Breast epithelium (tissue), 4 donors: ENCODE data around the gene MACROD2. TPM values are rescaled to one million over a fixed set of nuclear protein-coding genes. Genes with fewer than 3 reads are reported as not detected.

Source experiments
- DNase-seq, 2 donors: peaks; one replicate each; pipeline ENCODE4 v3.0.0-alpha.2; 2019; ENCODE audit warnings: low spot score in 2 of 2
- H3K27ac ChIP-seq, 2 donors: fragments of 200-600 bp; sonication (generic) in 1 of 2; one replicate each; pipeline ENCODE4 v1.5.1; 2016 to 2019; ENCODE audit warnings: mild to moderate bottlenecking in 1 of 2
- H3K27me3 ChIP-seq, 2 donors: fragments of 200-600 bp; sonication (generic) in 1 of 2; one replicate each; pipeline versions ENCODE4 v1.5.1 to v1.6.0; 2017 to 2019; ENCODE audit warnings: control low read depth in 1 of 2, mild to moderate bottlenecking in 1 of 2
- H3K36me3 ChIP-seq: fragments of 200-600 bp; one replicate; pipeline ENCODE4 v1.5.1; 2019
- H3K4me1 ChIP-seq, 2 donors: fragments of 200-600 bp; sonication (generic); one replicate each; pipeline ENCODE4 v1.5.1; 2016 to 2019; ENCODE audit warnings: control low read depth in 1 of 2
- H3K4me3 ChIP-seq, 3 donors: fragments of 200-600 bp; sonication (generic); 1 replicate in 2 of 3; 2 replicates in 1 of 3; pipeline ENCODE4 v1.5.1; 2016 to 2019; ENCODE audit warnings: mild to moderate bottlenecking in 3 of 3, moderate library complexity in 2 of 3
- H3K9me3 ChIP-seq, 2 donors: fragments of 200-600 bp; sonication (generic) in 1 of 2; one replicate each; pipeline ENCODE4 v1.5.1; 2016 to 2019; ENCODE audit warnings: control low read depth in 1 of 2
- CTCF ChIP-seq, 3 donors: fragments of 450-650 bp; IDR thresholded peaks; one replicate each; pipeline ENCODE4 v1.5.1; 2016 to 2017; ENCODE audit warnings: antibody characterized with exemption in 3 of 3, mild to moderate bottlenecking in 3 of 3, moderate library complexity in 3 of 3
- POLR2A ChIP-seq: fragments of 450-650 bp; IDR thresholded peaks from one replicate; pipeline ENCODE4 v1.6.1; 2016; ENCODE audit warnings: antibody characterized with exemption, mild to moderate bottlenecking, moderate library complexity
- POLR2AphosphoS5 ChIP-seq, 3 donors: sonication (generic); formaldehyde crosslinking; IDR thresholded peaks; one replicate each; pipeline ENCODE4 v1.6.1; 2017; ENCODE audit warnings: antibody characterized with exemption in 3 of 3
- intact Hi-C: fragments of 100-400 bp; cut with DNase I; formaldehyde crosslinking; loops from one replicate; pipeline ENCODE4 v1.15.1; 2023; ENCODE audit warnings: low total_unique reads
- total RNA-seq, 3 donors: library from RNA; depleted of rRNA; stranded (reverse); fragments of >200 nt; gene quantifications; one replicate each; pipeline ENCODE4 v1.1.0, GENCODE V29; 2016

MACROD2 gene
- 10 to 100 TPM in 1 of 3 donors, 1 to 10 TPM in 2; 6.7 to 26.8 (median 8.8) TPM for total RNA-seq

- Histone ChIP-seq H3K27me3 (no peaks in the 10 kb centered on the region), H3K4me3 (peak within 1 kb of the TSS; percentile 65 to 83 (median 79)), H3K36me3 (no peaks in the 10 kb centered on the region), H3K27ac (peak within 1 kb of the TSS; percentile 72 to 80), H3K9me3 (peaks cover 6 to 33% of the 10 kb centered on the region in 2 donors), H3K4me1 (no peaks in the 10 kb centered on the region)
- DNase-seq = peak; percentile 90 to 94
- TF ChIP-seq CTCF (IDR thresholded peaks at IDR 0.05) (peak in 1 of 3 donors; percentile 10), POLR2AphosphoS5 (IDR thresholded peaks at IDR 0.05) (peak in 2 of 3 donors; percentile 16 to 37), POLR2A (no peak)
- intact Hi-C loops = no loop called here
These were observed at the start of gene MACROD2 for GRCh38 chr20:13995086-13995665. TSS of gene MACROD2 (plus strand) at chr20:13995516.

- intact Hi-C loops = no loop called here
- Histone ChIP-seq H3K36me3 (no peaks in the 10 kb centered on the region), H3K27me3 (no peaks in the 10 kb centered on the region), H3K9me3 (no peaks in the 10 kb centered on the region), H3K4me1 (no peaks in the 10 kb centered on the region), H3K4me3 (no peak overlapping the region), H3K27ac (no peak overlapping the region)
- TF ChIP-seq CTCF (IDR thresholded peaks at IDR 0.05) (no peak), POLR2A (no peak), POLR2AphosphoS5 (IDR thresholded peaks at IDR 0.05) (no peak)
- DNase-seq = no peak
These were observed 47.6 kb upstream of the MACROD2 start for GRCh38 chr20:13947719-13948118.

GRCh38 chr20:13953227-13953626 is 42.1 kb upstream of the MACROD2 start:
- Histone ChIP-seq H3K9me3 (no peaks in the 10 kb centered on the region), H3K27ac (no peak overlapping the region), H3K4me3 (no peak overlapping the region), H3K4me1 (no peaks in the 10 kb centered on the region), H3K36me3 (no peaks in the 10 kb centered on the region), H3K27me3 (no peaks in the 10 kb centered on the region)
- TF ChIP-seq POLR2A (no peak), POLR2AphosphoS5 (IDR thresholded peaks at IDR 0.05) (no peak), CTCF (IDR thresholded peaks at IDR 0.05) (no peak)
- intact Hi-C loops = no loop called here
- DNase-seq = no peak

- TF ChIP-seq POLR2AphosphoS5 (IDR thresholded peaks at IDR 0.05) (no peak), POLR2A (no peak), CTCF (IDR thresholded peaks at IDR 0.05) (no peak)
- Histone ChIP-seq H3K27me3 (no peaks in the 10 kb centered on the region), H3K27ac (no peak overlapping the region), H3K36me3 (no peaks in the 10 kb centered on the region), H3K9me3 (no peaks in the 10 kb centered on the region), H3K4me1 (no peaks in the 10 kb centered on the region), H3K4me3 (no peak overlapping the region)
- intact Hi-C loops = no loop called here
- no peak for DNase-seq
These were observed 35.2 kb upstream of the MACROD2 start for GRCh38 chr20:13960119-13960518.

GRCh38 chr20:13960525-13960924 is 34.8 kb upstream of the MACROD2 start:
- Histone ChIP-seq H3K27ac (no peak overlapping the region), H3K36me3 (no peaks in the 10 kb centered on the region), H3K4me1 (no peaks in the 10 kb centered on the region), H3K9me3 (no peaks in the 10 kb centered on the region), H3K27me3 (no peaks in the 10 kb centered on the region), H3K4me3 (no peak overlapping the region)
- TF ChIP-seq POLR2A (no peak), CTCF (IDR thresholded peaks at IDR 0.05) (no peak), POLR2AphosphoS5 (IDR thresholded peaks at IDR 0.05) (no peak)
- DNase-seq = no peak
- intact Hi-C loops = no loop called here
